ENCODE measurements around the gene PTPRN2.

GRCh38 chr7:158501393-158502067 lies 86.1 kb downstream of the PTPRN2 start:
- TF ChIP-seq POLR2A (IDR thresholded peaks at IDR 0.05; ENCODE audit: low read depth, low read length), result no peak
- TF ChIP-seq CTCF (IDR thresholded peaks at IDR 0.05; ENCODE audit: extremely low read depth in 1 of 2, insufficient read depth in 1 of 2, low read depth in 1 of 2, low read length in 2 of 2), result no peak

All from endothelial cell of umbilical vein (primary cell).